ENCODE measurements around the gene TRIM61. TPM values are rescaled to one million over a fixed set of nuclear protein-coding genes. Genes with fewer than 3 reads are reported as not detected.
"Not testable (repeated sequence)": the region's sequence is repeated elsewhere in the genome, so short reads cannot be mapped to it uniquely, and the experiment has no call there.

Gene TRIM61
- total RNA-seq, 2 experiments from 2014 or later = 1.1 to 1.2 TPM

DNA sequence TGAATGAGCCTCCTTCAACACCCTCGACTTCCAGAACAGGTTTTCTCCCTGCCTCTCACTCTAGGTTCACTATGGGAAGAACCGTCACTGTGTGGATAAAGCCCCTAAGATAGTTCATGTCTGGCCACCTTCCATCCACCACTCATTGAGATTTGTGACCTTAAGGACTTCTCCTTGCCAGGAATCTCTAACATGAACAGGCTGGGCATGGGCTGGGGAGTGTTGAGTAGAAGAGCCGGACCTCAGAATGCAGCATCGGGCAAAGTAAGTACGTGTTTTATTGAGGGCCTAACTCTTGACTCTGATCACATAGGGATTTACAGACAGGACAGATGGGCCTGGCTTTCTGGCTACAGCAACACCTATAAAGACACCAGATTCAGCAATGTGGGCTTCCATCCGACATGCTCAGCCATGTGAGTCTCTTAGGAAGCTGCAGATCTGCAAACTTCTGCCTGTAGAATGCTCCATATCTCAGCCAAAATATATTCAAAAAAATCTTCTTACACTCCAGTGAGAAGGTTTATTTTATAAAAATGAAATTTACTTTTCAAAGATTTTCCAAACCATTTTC lies 28.0 kb upstream of the TRIM61 start:
- DNase-seq (no peak), ATAC-seq (no peak)
- Mint-ChIP-seq H3K4me3 (no peak overlapping the region), H3K9me3 (ENCODE audit: low read depth) (no peaks in the 10 kb centered on the region), H3K27ac (no peak overlapping the region), H3K27me3 (peaks cover 10% of the 10 kb centered on the region), H3K4me1 (peaks cover 11% of the 10 kb centered on the region), H3K36me3 (ENCODE audit: low read depth) (no peaks in the 10 kb centered on the region)
- intact Hi-C loops (cut with DNase I, micrococcal nuclease) = no loop called here
- POLR2A ChIA-PET = no interaction called here
- CTCF ChIA-PET = no interaction called here

DNA sequence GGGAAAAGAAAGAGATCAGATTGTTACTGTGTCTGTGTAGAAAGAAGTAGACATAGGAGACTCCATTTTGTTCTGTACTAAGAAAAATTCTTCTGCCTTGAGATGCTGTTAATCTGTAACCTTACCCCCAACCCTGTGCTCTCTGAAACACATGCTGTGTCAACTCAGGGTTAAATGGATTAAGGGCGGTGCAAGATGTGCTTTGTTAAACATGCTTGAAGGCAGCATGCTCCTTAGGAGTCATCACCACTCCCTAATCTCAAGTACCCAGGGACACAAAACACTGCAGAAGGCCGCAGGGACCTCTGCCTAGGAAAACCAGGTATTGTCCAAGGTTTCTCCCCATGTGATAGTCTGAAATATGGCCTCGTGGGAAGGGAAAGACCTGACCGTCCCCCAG lies 24.5 kb upstream of the TRIM61 start:
- ATAC-seq; H3K27ac Mint-ChIP-seq; H3K36me3 Mint-ChIP-seq (ENCODE audit: low read depth); DNase-seq; H3K4me3 Mint-ChIP-seq; H3K4me1 Mint-ChIP-seq; CTCF ChIA-PET; H3K9me3 Mint-ChIP-seq (ENCODE audit: low read depth); POLR2A ChIA-PET: not testable (repeated sequence)
- intact Hi-C loops (cut with DNase I, micrococcal nuclease) = loop anchor here in 1 of 2 experiments (5.0 kb wide), 1 partner anchor 225 kb away; no protein-coding TSS in a partner anchor
- H3K27me3 Mint-ChIP-seq = peaks cover 10% of the 10 kb centered on the region

DNA sequence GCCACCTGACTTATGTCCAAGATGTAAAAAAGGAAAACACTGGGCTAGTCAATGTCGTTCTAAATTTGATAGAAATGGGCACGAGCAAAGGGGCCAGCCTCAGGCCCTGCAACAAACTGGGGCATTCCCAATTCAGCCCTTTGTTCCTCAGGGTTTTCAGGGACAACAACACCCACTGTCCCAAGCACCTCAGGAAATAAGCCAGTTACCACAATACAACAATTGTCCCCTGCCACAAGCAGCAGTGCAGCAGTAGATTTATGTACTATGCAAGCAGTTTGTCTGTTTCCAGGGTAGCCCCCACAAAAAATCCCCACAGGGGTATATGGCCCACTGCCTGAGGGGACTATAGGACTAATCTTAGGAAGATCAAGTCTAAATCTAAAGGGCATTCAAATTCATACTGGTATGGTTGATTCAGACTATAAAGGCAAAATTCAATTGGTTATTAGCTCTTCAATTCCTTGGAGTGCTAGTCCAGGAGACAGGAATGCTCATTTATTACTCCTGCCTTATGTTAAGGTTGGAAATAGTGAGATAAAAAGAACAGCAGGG lies 21.1 kb upstream of the TRIM61 start:
- H3K27ac Mint-ChIP-seq; ATAC-seq; DNase-seq; intact Hi-C loops (cut with DNase I, micrococcal nuclease); H3K9me3 Mint-ChIP-seq (ENCODE audit: low read depth); H3K36me3 Mint-ChIP-seq (ENCODE audit: low read depth); POLR2A ChIA-PET; H3K4me3 Mint-ChIP-seq; H3K4me1 Mint-ChIP-seq: not testable (repeated sequence)
- CTCF ChIA-PET = interaction anchor here (0.6 kb wide), 1 partner anchor 105 kb away, joined by 3 read pairs; no protein-coding TSS in a partner anchor
- H3K27me3 Mint-ChIP-seq = peaks cover 10% of the 10 kb centered on the region

DNA sequence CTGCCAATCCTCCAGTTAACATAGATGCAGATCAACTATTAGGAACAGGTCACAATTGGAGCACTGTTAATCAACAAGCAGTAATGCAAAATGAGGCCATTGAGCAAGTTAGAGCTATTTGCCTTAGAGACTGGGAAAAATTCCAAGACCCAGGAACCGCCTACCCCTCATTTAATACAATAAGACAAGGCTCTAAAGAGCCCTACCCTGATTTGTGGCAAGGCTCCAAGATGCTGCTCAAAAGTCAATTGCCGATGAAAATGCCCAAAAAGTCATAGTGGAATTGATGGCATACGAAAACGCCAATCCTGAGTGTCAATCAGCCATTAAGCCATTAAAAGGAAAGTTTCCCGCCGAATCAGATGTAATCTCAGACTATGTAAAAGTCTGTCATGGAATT lies 20.5 kb upstream of the TRIM61 start:
- H3K27ac Mint-ChIP-seq = no peak overlapping the region
- H3K27me3 Mint-ChIP-seq = peaks cover 10% of the 10 kb centered on the region
- intact Hi-C loops (cut with DNase I, micrococcal nuclease) = no loop called here
- no peaks in the 10 kb centered on the region for H3K9me3 Mint-ChIP-seq (ENCODE audit: low read depth)
- no peaks in the 10 kb centered on the region for H3K36me3 Mint-ChIP-seq (ENCODE audit: low read depth)
- ChIA-PET POLR2A (no interaction called here), CTCF (no interaction called here)
- ATAC-seq (no peak), DNase-seq (no peak)
- H3K4me1 Mint-ChIP-seq = no peaks in the 10 kb centered on the region
- H3K4me3 Mint-ChIP-seq = no peak overlapping the region

DNA sequence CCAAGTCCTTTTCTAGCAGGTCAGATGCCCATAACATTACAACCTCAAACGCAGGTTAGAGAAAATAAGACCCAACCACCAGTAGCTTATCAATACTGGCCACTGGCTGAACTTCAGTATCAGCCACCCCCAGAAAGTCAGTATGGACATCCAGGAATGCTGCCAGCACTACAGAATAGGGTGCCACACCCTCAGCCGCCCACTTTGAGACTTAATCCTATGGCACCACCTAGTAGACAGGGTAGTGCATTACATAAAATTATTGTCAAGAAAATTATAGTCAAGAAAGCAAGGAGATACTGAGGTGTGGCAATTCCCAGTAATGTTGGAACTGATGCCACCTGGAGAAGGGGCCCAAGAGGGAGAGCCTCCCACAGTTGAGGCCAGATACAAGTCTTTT lies 19.9 kb upstream of the TRIM61 start:
- H3K27me3 Mint-ChIP-seq = peaks cover 10% of the 10 kb centered on the region
- no peak overlapping the region for H3K4me3 Mint-ChIP-seq
- ATAC-seq = no peak
- no peak for DNase-seq
- ChIA-PET CTCF (interaction anchor here (1.0 kb wide), 1 partner anchor 14 kb away, joined by 3 read pairs; no protein-coding TSS in a partner anchor), POLR2A (no interaction called here)
- no peaks in the 10 kb centered on the region for H3K36me3 Mint-ChIP-seq (ENCODE audit: low read depth)
- H3K27ac Mint-ChIP-seq = no peak overlapping the region
- intact Hi-C loops (cut with DNase I, micrococcal nuclease) = no loop called here
- H3K4me1 Mint-ChIP-seq = no peaks in the 10 kb centered on the region
- no peaks in the 10 kb centered on the region for H3K9me3 Mint-ChIP-seq (ENCODE audit: low read depth)

DNA sequence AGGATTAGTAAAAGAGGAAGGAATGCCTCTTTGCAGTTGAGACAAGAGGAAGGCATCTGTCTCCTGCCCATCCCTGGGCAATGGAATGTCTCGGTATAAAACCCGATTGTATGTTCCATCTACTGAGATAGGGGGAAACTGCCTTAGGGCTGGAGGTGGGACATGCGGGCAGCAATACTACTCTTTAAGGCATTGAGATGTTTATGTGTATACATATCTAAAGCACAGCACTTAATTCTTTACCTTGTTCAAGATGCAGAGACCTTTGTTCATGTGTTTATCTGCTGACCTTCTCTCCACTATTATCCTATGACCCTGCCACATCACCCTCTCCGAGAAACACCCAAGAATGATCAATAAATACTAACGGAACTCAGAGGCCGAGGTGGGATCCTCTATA lies 18.7 kb upstream of the TRIM61 start:
- H3K9me3 Mint-ChIP-seq (ENCODE audit: low read depth); H3K4me3 Mint-ChIP-seq; H3K36me3 Mint-ChIP-seq (ENCODE audit: low read depth); ATAC-seq; H3K27ac Mint-ChIP-seq; intact Hi-C loops (cut with DNase I, micrococcal nuclease); DNase-seq; H3K4me1 Mint-ChIP-seq; POLR2A ChIA-PET: not testable (repeated sequence)
- peaks cover 10% of the 10 kb centered on the region for H3K27me3 Mint-ChIP-seq
- CTCF ChIA-PET = interaction anchor here (1.0 kb wide), 1 partner anchor 12 kb away, joined by 3 read pairs; no protein-coding TSS in a partner anchor

DNA sequence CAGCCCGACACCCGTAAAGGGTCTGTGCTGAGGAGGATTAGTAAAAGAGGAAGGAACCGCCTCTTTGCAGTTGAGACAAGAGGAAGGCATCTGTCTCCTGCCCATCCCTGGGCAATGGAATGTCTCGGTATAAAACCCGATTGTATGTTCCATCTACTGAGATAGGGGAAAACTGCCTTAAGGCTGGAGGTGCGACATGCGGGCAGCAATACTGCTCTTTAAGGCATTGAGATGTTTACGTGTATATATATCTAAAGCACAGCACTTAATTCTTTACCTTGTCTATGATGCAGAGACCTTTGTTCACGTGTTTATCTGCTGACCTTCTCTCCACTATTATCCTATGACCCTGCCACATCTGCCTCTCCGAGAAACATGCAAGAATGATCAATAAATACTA lies 13.3 kb upstream of the TRIM61 start:
- H3K27me3 Mint-ChIP-seq; CTCF ChIA-PET; intact Hi-C loops (cut with DNase I, micrococcal nuclease); H3K27ac Mint-ChIP-seq; H3K4me1 Mint-ChIP-seq; ATAC-seq; H3K4me3 Mint-ChIP-seq; DNase-seq; H3K9me3 Mint-ChIP-seq (ENCODE audit: low read depth); POLR2A ChIA-PET; H3K36me3 Mint-ChIP-seq (ENCODE audit: low read depth): not testable (repeated sequence)

DNA sequence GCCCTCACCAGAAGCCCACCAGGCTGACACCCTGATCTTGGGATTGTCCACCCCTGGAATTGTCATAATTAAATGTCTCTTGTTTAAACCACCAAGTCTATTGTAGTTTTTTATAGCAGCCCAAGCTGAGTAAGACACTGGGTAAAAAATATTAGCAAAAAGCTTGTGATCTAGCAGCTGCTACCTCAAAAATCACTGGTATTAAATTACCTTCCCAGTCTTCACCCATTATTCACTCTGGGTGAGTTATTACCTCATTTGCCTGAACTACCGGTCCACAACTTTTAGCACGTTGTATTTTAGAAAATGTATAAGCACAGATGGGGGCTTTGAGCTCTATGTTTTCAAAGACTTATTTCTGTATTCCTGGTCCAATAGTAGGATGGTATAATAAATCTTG lies 12.0 kb upstream of the TRIM61 start:
- H3K4me1 Mint-ChIP-seq = no peaks in the 10 kb centered on the region

DNA sequence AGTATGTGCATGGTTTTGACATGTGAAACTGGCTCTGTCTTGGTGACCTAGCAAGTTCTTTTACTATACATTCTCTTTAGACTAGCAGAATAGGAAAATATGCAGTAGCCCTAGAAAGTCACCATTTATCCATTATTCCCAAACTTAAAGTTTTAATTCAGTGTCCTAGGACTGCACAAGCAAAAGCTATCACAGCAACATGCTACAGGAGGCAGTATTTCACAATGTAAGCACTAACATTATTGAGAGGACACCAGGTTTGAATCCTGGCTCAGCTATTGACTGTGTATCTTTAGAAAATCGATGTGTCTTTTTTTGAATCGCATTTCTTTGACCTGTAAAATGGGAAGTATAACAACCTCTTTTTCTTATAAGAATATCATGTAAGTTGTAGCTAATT lies 5.5 kb downstream of the TRIM61 start:
- H3K27me3 Mint-ChIP-seq; H3K9me3 Mint-ChIP-seq (ENCODE audit: low read depth); DNase-seq; H3K36me3 Mint-ChIP-seq (ENCODE audit: low read depth); H3K4me1 Mint-ChIP-seq; intact Hi-C loops (cut with DNase I, micrococcal nuclease); POLR2A ChIA-PET; ATAC-seq; H3K4me3 Mint-ChIP-seq; H3K27ac Mint-ChIP-seq: not testable (repeated sequence)
- CTCF ChIA-PET = interaction anchor here (0.6 kb wide), 1 partner anchor 552 kb away, joined by 3 read pairs; no protein-coding TSS in a partner anchor

More for the DNA sequence above, 12.0 kb upstream of the TRIM61 start:
- intact Hi-C loops (cut with DNase I, micrococcal nuclease) = no loop called here
- Mint-ChIP-seq H3K27me3 (no peaks in the 10 kb centered on the region), H3K9me3 (ENCODE audit: low read depth) (no peaks in the 10 kb centered on the region), H3K27ac (no peak overlapping the region), H3K4me3 (no peak overlapping the region), H3K36me3 (ENCODE audit: low read depth) (no peaks in the 10 kb centered on the region)
- no peak for DNase-seq
- no peak for ATAC-seq
- POLR2A ChIA-PET = no interaction called here
- CTCF ChIA-PET = no interaction called here

DNA sequence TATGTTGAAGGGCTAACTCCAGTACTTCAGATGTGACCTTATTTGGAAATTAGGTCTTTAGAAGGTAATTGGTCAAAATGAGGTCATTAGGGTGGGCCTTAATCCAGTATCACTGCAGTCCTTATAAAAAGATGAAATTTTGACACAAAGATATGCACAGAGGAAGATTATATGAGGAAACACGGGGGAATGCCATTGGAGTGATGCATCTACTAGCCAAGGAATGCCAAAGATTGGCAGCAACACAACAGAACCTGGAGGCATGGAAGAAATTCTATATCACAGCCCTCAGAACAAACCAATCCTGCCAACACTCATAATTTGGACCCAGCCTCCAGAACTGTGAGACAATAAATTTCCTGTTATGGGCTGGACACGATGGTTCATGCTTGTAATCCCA lies 17.6 kb downstream of the TRIM61 start:
- Mint-ChIP-seq H3K36me3 (ENCODE audit: low read depth) (peaks cover 4% of the 10 kb centered on the region), H3K27ac (no peak overlapping the region), H3K27me3 (no peaks in the 10 kb centered on the region), H3K4me1 (peaks cover 8% of the 10 kb centered on the region), H3K4me3 (no peak overlapping the region), H3K9me3 (ENCODE audit: low read depth) (peaks cover 9% of the 10 kb centered on the region)
- DNase-seq = no peak
- POLR2A ChIA-PET = no interaction called here
- intact Hi-C loops (cut with DNase I, micrococcal nuclease) = loop anchor here in 1 of 2 experiments (10.0 kb wide), 1 partner anchor 1465 kb away; the partner anchor contains the start of gene TMA16
- CTCF ChIA-PET = no interaction called here
- ATAC-seq = no peak

DNA sequence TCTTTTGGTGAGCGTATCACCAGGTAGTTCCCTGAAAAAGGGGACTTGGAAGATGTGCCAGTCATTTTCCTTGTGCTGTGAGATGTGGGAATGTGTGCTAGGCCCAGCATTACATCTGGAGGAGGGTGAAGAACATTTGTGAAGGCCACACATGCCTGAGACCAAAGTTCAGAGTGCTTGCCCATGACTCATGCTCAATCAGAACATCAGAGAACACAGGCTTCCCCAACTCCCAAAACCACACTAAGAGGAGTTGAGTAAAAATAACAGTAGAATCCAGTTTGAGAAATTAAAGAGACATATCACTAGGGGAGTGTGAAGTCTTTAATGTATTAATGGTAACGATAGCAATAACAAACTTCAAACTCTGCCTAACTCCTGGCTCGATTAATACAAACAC lies 18.0 kb downstream of the TRIM61 start:
- H3K9me3 Mint-ChIP-seq (ENCODE audit: low read depth); H3K4me1 Mint-ChIP-seq; H3K4me3 Mint-ChIP-seq; ATAC-seq; H3K27me3 Mint-ChIP-seq; DNase-seq; H3K36me3 Mint-ChIP-seq (ENCODE audit: low read depth); H3K27ac Mint-ChIP-seq; CTCF ChIA-PET; POLR2A ChIA-PET: not testable (repeated sequence)
- intact Hi-C loops (cut with DNase I, micrococcal nuclease) = loop anchor here in 1 of 2 experiments (10.0 kb wide), 1 partner anchor 1465 kb away; the partner anchor contains the start of gene TMA16
